ENCODE data around the gene SPATA21. TPM values are rescaled to one million over a fixed set of nuclear protein-coding genes. Genes with fewer than 3 reads are reported as not detected.

The SPATA21 gene
- total RNA-seq, 1 experiment from 2014 or later, result not detected

DNA sequence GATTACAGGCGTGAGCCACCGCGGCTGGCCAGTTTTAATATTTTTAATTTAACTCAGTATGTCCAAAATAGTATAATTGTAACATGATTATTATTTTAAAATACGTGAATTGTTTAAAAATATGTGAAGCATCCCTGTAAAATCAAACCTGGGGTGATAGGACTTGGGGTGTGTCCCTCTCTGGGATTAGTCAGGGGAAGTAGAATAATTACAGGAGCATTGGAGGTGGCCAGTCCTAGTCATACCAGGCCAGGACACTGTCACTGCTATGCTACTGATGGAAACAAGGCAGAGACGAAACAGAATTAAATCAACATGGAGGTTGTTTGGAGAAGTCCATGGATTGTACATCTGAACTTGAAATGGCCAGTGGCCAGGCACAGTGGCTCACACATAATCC is 53.3 kb downstream of the SPATA21 start (continued):
- TF ChIP-seq MYBL2 (CRISPR knock-in tag; IDR thresholded peaks at IDR 0.05), result no peak
- no peak for TF ChIP-seq ZNF219 (CRISPR knock-in tag; IDR thresholded peaks at IDR 0.05; ENCODE audit: borderline replicate concordance)
- TF ChIP-seq ZBTB21 (CRISPR knock-in tag; IDR thresholded peaks at IDR 0.05; ENCODE audit: borderline replicate concordance), result no peak
- TF ChIP-seq ZNF317 (CRISPR knock-in tag; IDR thresholded peaks at IDR 0.05; ENCODE audit: borderline replicate concordance, low read depth), result no peak
- TF ChIP-seq TEAD4 (CRISPR knock-in tag; IDR thresholded peaks at IDR 0.05), result no peak
- TF ChIP-seq, protein P1, sequence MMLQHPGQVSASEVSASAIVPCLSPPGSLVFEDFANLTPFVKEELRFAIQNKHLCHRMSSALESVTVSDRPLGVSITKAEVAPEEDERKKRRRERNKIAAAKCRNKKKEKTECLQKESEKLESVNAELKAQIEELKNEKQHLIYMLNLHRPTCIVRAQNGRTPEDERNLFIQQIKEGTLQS (CRISPR knock-in tag; conservative IDR thresholded peaks at IDR 0.05), result no peak
- no peak for TF ChIP-seq ZNF138 (CRISPR knock-in tag; conservative IDR thresholded peaks at IDR 0.05)
- TF ChIP-seq, protein P2, sequence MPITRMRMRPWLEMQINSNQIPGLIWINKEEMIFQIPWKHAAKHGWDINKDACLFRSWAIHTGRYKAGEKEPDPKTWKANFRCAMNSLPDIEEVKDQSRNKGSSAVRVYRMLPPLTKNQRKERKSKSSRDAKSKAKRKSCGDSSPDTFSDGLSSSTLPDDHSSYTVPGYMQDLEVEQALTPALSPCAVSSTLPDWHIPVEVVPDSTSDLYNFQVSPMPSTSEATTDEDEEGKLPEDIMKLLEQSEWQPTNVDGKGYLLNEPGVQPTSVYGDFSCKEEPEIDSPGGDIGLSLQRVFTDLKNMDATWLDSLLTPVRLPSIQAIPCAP (CRISPR knock-in tag; IDR thresholded peaks at IDR 0.05), result no peak

DNA sequence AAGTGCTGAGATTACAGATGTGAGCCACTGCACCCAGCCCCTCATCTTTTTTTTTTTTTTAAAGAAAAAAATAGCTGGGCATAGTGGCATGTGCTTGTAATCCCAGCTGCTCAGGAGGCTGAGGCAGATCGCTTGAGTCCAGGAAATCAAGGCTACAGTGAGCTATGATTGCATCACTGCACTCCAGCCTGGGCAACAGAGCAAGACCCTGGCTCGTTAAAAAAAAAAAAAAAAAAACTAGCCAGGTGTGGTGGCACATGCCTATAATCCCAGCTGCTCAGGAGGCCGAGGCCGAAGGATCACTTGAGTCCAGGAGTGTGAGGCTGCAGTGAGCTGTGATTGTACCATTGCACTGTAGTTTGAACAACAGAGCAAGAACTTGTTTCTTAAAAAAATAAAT is 56.4 kb downstream of the SPATA21 start:
- Mint-ChIP-seq H3K4me3 (no peak overlapping the region), H3K4me1 (peaks cover 39% of the 10 kb centered on the region), H3K27me3 (ENCODE audit: low read depth) (no peaks in the 10 kb centered on the region), H3K9me3 (no peaks in the 10 kb centered on the region), H3K27ac (no peak overlapping the region), H3K36me3 (no peaks in the 10 kb centered on the region)
- ChIA-PET CTCF (no interaction called here), POLR2A (no interaction called here)
- no peak for ATAC-seq
- DNase-seq (ENCODE audit: low spot score), result no peak
- peak; percentile 78; the same call in 1 of the 2 replicates for TF ChIP-seq ZNF121 (CRISPR knock-in tag; IDR thresholded peaks at IDR 0.05)
- TF ChIP-seq, protein P3, sequence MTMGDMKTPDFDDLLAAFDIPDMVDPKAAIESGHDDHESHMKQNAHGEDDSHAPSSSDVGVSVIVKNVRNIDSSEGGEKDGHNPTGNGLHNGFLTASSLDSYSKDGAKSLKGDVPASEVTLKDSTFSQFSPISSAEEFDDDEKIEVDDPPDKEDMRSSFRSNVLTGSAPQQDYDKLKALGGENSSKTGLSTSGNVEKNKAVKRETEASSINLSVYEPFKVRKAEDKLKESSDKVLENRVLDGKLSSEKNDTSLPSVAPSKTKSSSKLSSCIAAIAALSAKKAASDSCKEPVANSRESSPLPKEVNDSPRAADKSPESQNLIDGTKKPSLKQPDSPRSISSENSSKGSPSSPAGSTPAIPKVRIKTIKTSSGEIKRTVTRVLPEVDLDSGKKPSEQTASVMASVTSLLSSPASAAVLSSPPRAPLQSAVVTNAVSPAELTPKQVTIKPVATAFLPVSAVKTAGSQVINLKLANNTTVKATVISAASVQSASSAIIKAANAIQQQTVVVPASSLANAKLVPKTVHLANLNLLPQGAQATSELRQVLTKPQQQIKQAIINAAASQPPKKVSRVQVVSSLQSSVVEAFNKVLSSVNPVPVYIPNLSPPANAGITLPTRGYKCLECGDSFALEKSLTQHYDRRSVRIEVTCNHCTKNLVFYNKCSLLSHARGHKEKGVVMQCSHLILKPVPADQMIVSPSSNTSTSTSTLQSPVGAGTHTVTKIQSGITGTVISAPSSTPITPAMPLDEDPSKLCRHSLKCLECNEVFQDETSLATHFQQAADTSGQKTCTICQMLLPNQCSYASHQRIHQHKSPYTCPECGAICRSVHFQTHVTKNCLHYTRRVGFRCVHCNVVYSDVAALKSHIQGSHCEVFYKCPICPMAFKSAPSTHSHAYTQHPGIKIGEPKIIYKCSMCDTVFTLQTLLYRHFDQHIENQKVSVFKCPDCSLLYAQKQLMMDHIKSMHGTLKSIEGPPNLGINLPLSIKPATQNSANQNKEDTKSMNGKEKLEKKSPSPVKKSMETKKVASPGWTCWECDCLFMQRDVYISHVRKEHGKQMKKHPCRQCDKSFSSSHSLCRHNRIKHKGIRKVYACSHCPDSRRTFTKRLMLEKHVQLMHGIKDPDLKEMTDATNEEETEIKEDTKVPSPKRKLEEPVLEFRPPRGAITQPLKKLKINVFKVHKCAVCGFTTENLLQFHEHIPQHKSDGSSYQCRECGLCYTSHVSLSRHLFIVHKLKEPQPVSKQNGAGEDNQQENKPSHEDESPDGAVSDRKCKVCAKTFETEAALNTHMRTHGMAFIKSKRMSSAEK (CRISPR knock-in tag; IDR thresholded peaks at IDR 0.05; ENCODE audit: borderline replicate concordance), result no peak

DNA sequence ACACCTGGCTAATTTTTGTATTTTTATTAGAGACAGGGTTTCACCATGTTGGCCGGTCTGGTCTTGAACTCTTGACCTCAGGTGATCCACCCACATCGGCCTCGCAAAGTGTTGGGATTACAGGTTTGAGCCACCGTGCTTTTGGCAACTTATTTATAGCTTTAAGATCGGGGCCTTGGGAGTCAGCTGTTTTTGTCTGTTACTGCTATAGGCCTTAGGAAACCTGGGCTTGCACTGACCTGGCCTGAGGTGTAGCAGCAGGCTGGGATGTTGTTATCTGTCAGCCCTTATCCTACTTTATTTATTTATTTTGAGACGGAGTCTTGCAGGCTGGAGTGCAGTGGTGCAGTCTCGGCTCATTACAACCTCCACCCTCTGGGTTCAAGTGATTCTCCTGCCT is 58.8 kb downstream of the SPATA21 start:
- H3K36me3 Mint-ChIP-seq, result no peaks in the 10 kb centered on the region
- DNase-seq (ENCODE audit: low spot score) (no peak), ATAC-seq (no peak)
- no peaks in the 10 kb centered on the region for H3K9me3 Mint-ChIP-seq
- CTCF ChIA-PET, result interaction anchor here (0.6 to 1.1 kb wide), 3 partner anchors 15 to 710 kb away, joined by 3 to 4 read pairs (median 4); no protein-coding TSS in a partner anchor
- POLR2A ChIA-PET, result interaction anchor here (0.5 kb wide), 1 partner anchor 22 kb away, joined by 3 read pairs; no protein-coding TSS in a partner anchor
- no peak overlapping the region for H3K4me3 Mint-ChIP-seq
- no peak overlapping the region for H3K27ac Mint-ChIP-seq
- H3K4me1 Mint-ChIP-seq, result peaks cover 41% of the 10 kb centered on the region
- H3K27me3 Mint-ChIP-seq (ENCODE audit: low read depth), result no peaks in the 10 kb centered on the region
- TF ChIP-seq TEAD1 (CRISPR knock-in tag; IDR thresholded peaks at IDR 0.05) (no peak), ZNF121 (CRISPR knock-in tag; IDR thresholded peaks at IDR 0.05) (no peak), RORB (CRISPR knock-in tag; IDR thresholded peaks at IDR 0.05) (no peak), ZNF317 (CRISPR knock-in tag; IDR thresholded peaks at IDR 0.05; ENCODE audit: borderline replicate concordance, low read depth) (no peak), HMGA2 (CRISPR knock-in tag; IDR thresholded peaks at IDR 0.05) (no peak), SP1 (CRISPR knock-in tag; conservative IDR thresholded peaks at IDR 0.05) (no peak), PRRX2 (CRISPR knock-in tag; IDR thresholded peaks at IDR 0.05) (no peak), FOXJ3 (CRISPR knock-in tag; IDR thresholded peaks at IDR 0.05; ENCODE audit: borderline replicate concordance) (no peak), ZNF423 (CRISPR knock-in tag; IDR thresholded peaks at IDR 0.05) (no peak)
- TF ChIP-seq, protein P4, sequence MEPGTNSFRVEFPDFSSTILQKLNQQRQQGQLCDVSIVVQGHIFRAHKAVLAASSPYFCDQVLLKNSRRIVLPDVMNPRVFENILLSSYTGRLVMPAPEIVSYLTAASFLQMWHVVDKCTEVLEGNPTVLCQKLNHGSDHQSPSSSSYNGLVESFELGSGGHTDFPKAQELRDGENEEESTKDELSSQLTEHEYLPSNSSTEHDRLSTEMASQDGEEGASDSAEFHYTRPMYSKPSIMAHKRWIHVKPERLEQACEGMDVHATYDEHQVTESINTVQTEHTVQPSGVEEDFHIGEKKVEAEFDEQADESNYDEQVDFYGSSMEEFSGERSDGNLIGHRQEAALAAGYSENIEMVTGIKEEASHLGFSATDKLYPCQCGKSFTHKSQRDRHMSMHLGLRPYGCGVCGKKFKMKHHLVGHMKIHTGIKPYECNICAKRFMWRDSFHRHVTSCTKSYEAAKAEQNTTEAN (CRISPR knock-in tag; IDR thresholded peaks at IDR 0.05), result no peak
- TF ChIP-seq, protein P5, sequence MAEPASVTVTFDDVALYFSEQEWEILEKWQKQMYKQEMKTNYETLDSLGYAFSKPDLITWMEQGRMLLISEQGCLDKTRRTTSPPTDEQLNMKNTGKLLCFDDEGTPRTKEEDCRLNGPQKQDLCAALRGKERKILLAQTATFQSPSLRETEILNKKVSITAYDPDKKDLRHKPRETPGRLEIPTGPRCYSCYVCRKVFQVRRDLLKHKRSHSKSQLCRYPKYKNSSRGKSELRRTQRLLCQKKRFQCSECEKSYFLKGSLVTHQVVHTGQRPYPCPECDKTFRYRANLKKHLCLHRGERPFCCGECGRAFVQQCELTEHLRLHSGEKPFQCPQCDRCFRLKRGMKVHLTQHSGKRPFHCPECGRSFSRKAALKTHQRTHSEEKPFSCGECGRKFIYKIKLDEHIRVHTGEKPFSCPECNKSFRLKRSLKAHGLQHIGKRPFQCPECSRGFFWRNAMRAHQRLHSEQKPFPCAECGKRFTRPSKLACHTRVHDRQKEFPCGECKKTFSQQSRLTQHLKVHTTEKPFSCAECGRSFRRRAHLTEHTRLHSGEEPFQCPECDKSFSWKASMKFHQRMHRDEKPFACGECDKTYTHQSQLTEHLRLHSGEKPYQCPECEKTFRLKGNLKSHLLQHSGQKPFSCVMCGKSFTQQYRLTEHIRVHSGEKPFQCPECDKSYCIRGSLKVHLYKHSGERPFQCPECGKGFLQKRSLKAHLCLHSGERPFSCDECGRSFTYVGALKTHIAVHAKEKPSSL (CRISPR knock-in tag; conservative IDR thresholded peaks at IDR 0.05), result no peak
- TF ChIP-seq, protein P6, sequence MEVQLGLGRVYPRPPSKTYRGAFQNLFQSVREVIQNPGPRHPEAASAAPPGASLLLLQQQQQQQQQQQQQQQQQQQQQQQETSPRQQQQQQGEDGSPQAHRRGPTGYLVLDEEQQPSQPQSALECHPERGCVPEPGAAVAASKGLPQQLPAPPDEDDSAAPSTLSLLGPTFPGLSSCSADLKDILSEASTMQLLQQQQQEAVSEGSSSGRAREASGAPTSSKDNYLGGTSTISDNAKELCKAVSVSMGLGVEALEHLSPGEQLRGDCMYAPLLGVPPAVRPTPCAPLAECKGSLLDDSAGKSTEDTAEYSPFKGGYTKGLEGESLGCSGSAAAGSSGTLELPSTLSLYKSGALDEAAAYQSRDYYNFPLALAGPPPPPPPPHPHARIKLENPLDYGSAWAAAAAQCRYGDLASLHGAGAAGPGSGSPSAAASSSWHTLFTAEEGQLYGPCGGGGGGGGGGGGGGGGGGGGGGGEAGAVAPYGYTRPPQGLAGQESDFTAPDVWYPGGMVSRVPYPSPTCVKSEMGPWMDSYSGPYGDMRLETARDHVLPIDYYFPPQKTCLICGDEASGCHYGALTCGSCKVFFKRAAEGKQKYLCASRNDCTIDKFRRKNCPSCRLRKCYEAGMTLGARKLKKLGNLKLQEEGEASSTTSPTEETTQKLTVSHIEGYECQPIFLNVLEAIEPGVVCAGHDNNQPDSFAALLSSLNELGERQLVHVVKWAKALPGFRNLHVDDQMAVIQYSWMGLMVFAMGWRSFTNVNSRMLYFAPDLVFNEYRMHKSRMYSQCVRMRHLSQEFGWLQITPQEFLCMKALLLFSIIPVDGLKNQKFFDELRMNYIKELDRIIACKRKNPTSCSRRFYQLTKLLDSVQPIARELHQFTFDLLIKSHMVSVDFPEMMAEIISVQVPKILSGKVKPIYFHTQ (CRISPR knock-in tag; IDR thresholded peaks at IDR 0.05), result no peak
- TF ChIP-seq, protein P2 (CRISPR knock-in tag; IDR thresholded peaks at IDR 0.05), result no peak

All from WTC11 (cell line).